ENCODE measurements around the gene GNAO1.

GRCh38 chr16:56143666-56144065 is 47.6 kb upstream of the GNAO1 start:
- TF ChIP-seq CTCF (conservative IDR thresholded peaks at IDR 0.05; ENCODE audit: low read depth, low read length) (no peak), EZH2 (IDR thresholded peaks at IDR 0.05; ENCODE audit: low read length, unreplicated experiment) (no peak), EZH2phosphoT487 (IDR thresholded peaks at IDR 0.05; ENCODE audit: borderline replicate concordance, low read length) (no peak)

Measured in PC-3 (cell line).